Measurements from ENCODE around the gene UBL5. TPM values are rescaled to one million over a fixed set of nuclear protein-coding genes. Genes with fewer than 3 reads are reported as not detected.

UBL5 gene
- total RNA-seq, 1 donor, result 197 TPM

DNA sequence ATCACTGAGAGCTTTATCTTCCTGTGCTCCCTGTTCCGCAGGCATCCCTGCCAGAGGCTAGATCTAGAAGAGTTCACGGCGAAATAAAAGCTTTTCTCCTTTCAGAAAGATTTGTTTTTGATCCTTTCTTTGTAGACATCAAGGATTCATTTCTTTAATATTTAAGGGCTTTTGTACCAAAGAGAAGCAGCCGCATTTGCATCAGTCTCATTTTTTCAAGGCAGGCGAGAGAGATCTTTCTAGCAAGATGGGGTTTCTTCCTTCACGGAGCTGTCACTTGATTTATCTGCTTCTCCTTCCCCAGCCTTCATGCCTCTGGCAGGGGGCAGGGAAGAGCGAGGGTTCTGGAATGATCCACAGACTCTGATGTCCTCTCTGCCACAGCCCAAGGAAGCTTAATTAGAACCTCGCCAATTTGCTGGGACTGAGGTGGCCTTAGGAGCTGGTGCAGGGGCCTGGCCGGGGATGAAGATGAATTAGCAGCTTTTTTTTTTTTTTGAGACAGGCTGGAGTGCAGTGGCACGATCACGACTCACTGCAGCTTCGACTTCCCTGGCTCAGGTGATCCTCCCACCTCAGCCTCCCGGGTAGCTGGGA is 47.4 kb downstream of the UBL5 start:
- TF ChIP-seq, protein P1, sequence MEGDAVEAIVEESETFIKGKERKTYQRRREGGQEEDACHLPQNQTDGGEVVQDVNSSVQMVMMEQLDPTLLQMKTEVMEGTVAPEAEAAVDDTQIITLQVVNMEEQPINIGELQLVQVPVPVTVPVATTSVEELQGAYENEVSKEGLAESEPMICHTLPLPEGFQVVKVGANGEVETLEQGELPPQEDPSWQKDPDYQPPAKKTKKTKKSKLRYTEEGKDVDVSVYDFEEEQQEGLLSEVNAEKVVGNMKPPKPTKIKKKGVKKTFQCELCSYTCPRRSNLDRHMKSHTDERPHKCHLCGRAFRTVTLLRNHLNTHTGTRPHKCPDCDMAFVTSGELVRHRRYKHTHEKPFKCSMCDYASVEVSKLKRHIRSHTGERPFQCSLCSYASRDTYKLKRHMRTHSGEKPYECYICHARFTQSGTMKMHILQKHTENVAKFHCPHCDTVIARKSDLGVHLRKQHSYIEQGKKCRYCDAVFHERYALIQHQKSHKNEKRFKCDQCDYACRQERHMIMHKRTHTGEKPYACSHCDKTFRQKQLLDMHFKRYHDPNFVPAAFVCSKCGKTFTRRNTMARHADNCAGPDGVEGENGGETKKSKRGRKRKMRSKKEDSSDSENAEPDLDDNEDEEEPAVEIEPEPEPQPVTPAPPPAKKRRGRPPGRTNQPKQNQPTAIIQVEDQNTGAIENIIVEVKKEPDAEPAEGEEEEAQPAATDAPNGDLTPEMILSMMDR (IDR thresholded peaks at IDR 0.05; ENCODE audit: insufficient read depth, low read depth, low read length), result no peak
- H3K4me3 ChIP-seq (ENCODE audit: low read depth, low read length), result no peak overlapping the region
- DNase-seq (ENCODE audit: low read depth), result no peak

DNA sequence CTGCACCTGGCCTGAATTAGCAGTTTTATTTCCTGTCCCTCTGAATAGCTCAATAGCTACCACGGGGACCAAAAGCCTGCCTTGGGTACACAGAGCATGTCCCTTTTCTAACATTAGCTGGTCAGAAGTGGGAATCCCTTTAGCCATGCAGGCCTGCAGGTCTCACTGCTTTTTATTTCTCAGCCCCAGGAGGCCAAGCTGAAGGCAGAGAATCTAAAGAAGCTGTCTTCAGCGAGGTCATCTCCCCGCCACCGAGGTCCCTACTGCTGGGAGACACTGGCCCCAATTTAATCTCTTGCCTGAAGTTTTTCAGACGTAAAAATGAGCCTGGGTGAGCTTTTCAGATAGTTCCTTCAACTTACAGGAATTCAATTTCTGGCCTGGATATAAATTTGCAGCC is 48.1 kb downstream of the UBL5 start:
- TF ChIP-seq, protein P1 (IDR thresholded peaks at IDR 0.05; ENCODE audit: insufficient read depth, low read depth, low read length), result no peak

DNA sequence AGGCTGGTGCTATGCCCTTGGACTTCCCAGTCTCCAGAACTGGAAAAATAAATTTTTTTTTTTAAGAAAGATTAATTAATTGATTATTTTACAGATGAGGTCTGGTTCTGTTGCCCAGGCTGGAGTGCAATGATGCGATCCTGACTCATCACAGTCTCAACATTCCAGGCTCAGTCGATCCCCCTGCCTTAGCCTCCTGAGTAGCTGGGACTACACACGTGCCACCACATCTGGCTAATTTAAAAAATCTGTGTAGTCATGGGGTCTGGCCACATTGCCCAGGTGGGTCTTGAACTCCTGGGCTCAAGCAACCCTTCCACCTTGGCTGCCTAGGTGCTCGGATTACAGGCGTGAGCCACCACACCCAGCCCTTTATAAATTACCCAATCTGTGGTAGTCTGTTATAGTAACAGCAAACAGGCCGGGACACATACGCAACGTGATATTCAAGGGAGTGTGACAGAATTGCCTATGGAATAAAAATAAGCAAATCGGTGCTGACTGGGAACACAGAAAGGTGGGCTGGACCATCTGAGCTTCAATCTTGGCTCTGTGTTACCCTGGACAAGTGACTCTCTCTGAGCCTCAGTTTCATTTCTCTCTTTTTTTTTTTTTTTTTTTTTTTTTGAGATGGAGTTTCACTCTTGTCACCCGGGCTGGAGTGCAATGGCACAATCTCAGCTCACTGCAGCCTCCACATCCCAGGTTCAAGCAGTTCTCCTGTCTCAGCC is 50.2 kb downstream of the UBL5 start:
- TF ChIP-seq, protein P1 (IDR thresholded peaks at IDR 0.05; ENCODE audit: insufficient read depth, low read depth, low read length), result no peak
- peak; percentile 11 for DNase-seq (ENCODE audit: low read depth)
- no peak overlapping the region for H3K4me3 ChIP-seq (ENCODE audit: low read depth, low read length)

More for the DNA sequence above, 48.1 kb downstream of the UBL5 start:
- no peak for DNase-seq (ENCODE audit: low read depth)
- no peak overlapping the region for H3K4me3 ChIP-seq (ENCODE audit: low read depth, low read length)

DNA sequence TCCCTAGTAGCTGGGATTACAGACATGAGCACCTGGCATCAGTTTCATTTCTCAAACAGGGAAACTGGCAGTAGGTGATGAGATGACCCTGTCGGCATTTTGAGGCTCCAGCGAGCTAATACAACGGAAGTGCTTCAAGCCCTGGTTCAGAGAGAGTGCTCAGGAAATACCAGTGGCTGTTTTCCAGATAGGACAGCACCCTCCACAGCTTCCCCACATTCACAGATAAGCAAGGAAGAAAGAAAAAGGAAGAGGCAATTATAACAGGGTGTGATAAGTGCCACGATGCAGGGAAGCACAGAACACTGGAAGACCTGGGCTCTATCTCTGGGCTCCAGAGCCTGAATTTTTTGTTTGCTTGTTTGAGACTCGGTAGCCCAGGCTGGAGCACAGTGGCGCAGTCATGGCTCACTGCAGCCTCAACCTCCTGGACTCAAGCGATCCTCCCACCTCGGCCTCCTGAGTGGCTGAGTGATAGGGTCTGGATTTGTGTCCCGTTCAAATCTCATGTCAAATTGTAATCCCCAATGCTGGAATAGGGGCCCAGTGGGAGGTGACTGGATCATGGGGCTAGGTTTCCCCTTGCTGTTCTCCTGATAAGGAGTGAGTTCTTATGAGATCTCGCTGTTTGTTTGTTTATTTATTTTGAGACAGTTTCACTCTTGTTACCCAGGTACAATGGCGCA is 50.9 kb downstream of the UBL5 start:
- TF ChIP-seq, protein P1 (IDR thresholded peaks at IDR 0.05; ENCODE audit: insufficient read depth, low read depth, low read length), result no peak
- no peak overlapping the region for H3K4me3 ChIP-seq (ENCODE audit: low read depth, low read length)
- DNase-seq (ENCODE audit: low read depth), result peak; percentile 7

Small RNA genes lying within 50 kb of the gene (small RNA-seq; reads per million reads assigned to genes)
- gene RF00156, result not detected

Other genes with a start within 250 kb of the UBL5 start
- gene ZNF121, start 243.4 kb upstream of the UBL5 start, total RNA-seq, result 24.2 and 45.3 TPM in 2 replicates
- gene ZNF561, start 206.7 kb upstream of the UBL5 start, total RNA-seq, result 33.5 and 57.9 TPM in 2 replicates
- gene ZNF562, start 152.8 kb upstream of the UBL5 start, total RNA-seq, result 22.2 and 32.4 TPM in 2 replicates
- 7.7 and 10.8 TPM in 2 replicates for gene ZNF846, start 59.2 kb upstream of the UBL5 start, total RNA-seq
- gene FBXL12, start 8.8 kb upstream of the UBL5 start, total RNA-seq, result 21.6 and 26.7 TPM in 2 replicates
- 76.0 and 87.9 TPM in 2 replicates for gene PIN1, start 7.4 kb downstream of the UBL5 start, total RNA-seq
- gene OLFM2, start 108.6 kb downstream of the UBL5 start, total RNA-seq, result 0.43 and 1.3 TPM in 2 replicates
- 5.6 and 10.6 TPM in 2 replicates for gene COL5A3, start 182.6 kb downstream of the UBL5 start, total RNA-seq
- not detected in 2 replicates for gene RDH8, start 185.6 kb downstream of the UBL5 start, total RNA-seq